ENCODE data around the gene BAZ2B. TPM values are rescaled to one million over a fixed set of nuclear protein-coding genes. Genes with fewer than 3 reads are reported as not detected.
A peak's percentile ranks its signal among the peaks of the same experiment; 100 is the strongest.

Gene BAZ2B
- total RNA-seq, 4 donors from 2014 or later: 104 to 301 (median 157) TPM

- Histone ChIP-seq H3K9me3 (no peaks in the 10 kb centered on the region), H3K36me3 (no peaks in the 10 kb centered on the region), H3K4me3 (no peak overlapping the region), H3K27ac (no peak overlapping the region), H3K4me1 (peaks cover 0 to 19% (median 0%) of the 10 kb centered on the region in 4 donors), H3K27me3 (no peaks in the 10 kb centered on the region)
- TF ChIP-seq CTCF (IDR thresholded peaks at IDR 0.05) (no peak), POLR2A (IDR thresholded peaks at IDR 0.05) (no peak)
- no peak for DNase-seq
These were observed 114.6 kb downstream of the BAZ2B start for GRCh38 chr2:159501743-159502142.

DNA sequence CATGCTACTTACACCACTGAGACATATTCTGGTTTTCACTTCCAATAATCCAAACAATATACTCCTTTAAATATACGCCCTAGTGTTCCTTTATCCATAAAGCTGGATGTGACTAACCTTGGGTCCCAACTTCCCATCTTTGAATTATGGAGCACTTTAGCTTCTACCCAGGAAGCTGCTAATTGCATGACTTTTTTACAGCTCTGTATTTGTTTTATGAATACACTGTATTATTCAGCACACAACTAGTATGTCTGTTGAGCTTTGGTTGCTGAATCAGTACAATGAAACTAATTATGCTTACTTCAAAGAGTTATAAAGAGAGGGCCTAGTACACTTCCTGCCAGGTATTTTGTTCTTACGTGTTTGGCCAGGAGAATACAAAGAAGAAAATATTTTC, 118.5 kb downstream of the BAZ2B start:
- peak overlapping the region in 3 of 4 donors; percentile 15 to 51 (median 43) for H3K27ac ChIP-seq

GRCh38 chr2:159497256-159497655, 119.1 kb downstream of the BAZ2B start:
- H3K4me1 ChIP-seq: no peaks in the 10 kb centered on the region
- TF ChIP-seq POLR2A (IDR thresholded peaks at IDR 0.05): no peak
- TF ChIP-seq CTCF (IDR thresholded peaks at IDR 0.05): no peak
- H3K4me3 ChIP-seq: no peak overlapping the region
- H3K9me3 ChIP-seq: no peaks in the 10 kb centered on the region
- DNase-seq: no peak
- peak overlapping the region in 3 of 4 donors; percentile 15 to 51 (median 43) for H3K27ac ChIP-seq
- H3K36me3 ChIP-seq: no peaks in the 10 kb centered on the region
- H3K27me3 ChIP-seq: no peaks in the 10 kb centered on the region

More for the DNA sequence above, 118.5 kb downstream of the BAZ2B start:
- TF ChIP-seq CTCF (IDR thresholded peaks at IDR 0.05): no peak
- TF ChIP-seq POLR2A (IDR thresholded peaks at IDR 0.05): no peak
- Histone ChIP-seq H3K4me1 (no peaks in the 10 kb centered on the region), H3K9me3 (no peaks in the 10 kb centered on the region), H3K27me3 (no peaks in the 10 kb centered on the region), H3K36me3 (no peaks in the 10 kb centered on the region), H3K4me3 (no peak overlapping the region)
- DNase-seq: no peak

DNA sequence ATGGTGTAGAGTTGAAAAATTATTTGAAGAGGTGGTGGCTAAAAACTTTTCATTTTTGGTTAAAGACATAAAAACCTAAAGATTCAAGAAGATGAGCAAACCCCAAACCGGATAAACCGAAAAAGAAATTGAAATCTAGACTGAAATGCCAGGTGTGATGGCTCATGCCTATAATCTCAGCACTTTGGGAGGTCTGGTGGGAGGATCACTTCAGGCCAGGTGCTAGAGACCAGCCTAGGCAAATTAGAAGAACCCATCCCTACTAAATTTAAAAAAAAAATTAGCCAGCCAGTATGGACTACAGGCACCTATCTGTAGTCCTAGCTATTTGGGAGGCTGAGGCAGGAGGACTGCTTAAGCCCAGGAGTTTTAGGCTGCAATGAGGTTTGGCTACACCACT, 126.9 kb downstream of the BAZ2B start:
- DNase-seq: no peak
- no peak overlapping the region for H3K4me3 ChIP-seq
- H3K4me1 ChIP-seq: no peaks in the 10 kb centered on the region
- H3K9me3 ChIP-seq: no peaks in the 10 kb centered on the region
- TF ChIP-seq POLR2A (IDR thresholded peaks at IDR 0.05) (no peak), CTCF (IDR thresholded peaks at IDR 0.05) (no peak)
- no peaks in the 10 kb centered on the region for H3K27me3 ChIP-seq
- no peak overlapping the region for H3K27ac ChIP-seq
- H3K36me3 ChIP-seq: no peaks in the 10 kb centered on the region

DNA sequence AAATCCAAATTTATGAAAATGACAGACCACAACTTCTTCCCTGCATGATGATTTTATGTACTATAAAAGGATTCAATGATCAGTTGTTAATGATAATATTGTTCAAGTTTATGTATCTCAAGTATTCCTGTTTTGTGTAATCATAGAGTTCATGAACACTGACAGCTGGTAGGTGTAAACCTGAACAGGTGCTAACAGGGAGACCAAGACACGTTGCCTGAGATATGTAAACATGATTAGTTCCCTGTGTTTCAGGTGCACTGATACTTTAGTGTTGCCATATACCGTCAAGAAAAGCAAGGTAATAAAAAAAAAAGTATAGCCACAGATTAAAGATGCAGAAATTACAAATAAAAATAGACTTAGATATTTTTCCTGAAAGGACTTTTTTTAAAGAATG, 131.8 kb downstream of the BAZ2B start:
- Histone ChIP-seq H3K36me3 (no peaks in the 10 kb centered on the region), H3K27ac (no peak overlapping the region), H3K27me3 (no peaks in the 10 kb centered on the region), H3K4me3 (no peak overlapping the region), H3K4me1 (no peaks in the 10 kb centered on the region), H3K9me3 (no peaks in the 10 kb centered on the region)
- TF ChIP-seq POLR2A (IDR thresholded peaks at IDR 0.05) (no peak), CTCF (IDR thresholded peaks at IDR 0.05) (no peak)
- DNase-seq: no peak

DNA sequence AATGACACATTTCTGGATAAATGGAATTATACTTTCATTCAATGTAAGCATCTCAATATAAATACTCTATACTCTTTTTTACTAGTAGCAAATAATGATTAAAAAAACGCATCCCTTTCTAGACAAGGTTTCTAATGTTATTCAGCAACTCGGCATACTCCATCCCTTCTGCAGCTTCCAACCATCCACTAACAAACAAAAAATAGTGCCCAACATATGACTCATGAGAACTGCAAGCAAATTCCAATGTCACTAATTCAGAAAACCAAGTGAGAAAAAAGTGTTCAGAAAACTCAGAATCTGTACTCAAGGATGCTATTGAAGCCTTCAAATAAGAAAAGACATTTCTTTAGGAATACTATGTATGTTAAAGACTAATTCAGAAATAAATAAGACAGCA, 140.0 kb downstream of the BAZ2B start:
- Histone ChIP-seq H3K9me3 (no peaks in the 10 kb centered on the region), H3K27ac (no peak overlapping the region), H3K27me3 (no peaks in the 10 kb centered on the region), H3K4me1 (no peaks in the 10 kb centered on the region), H3K4me3 (no peak overlapping the region), H3K36me3 (peaks cover 0 to 42% (median 0%) of the 10 kb centered on the region in 3 donors)
- TF ChIP-seq CTCF (IDR thresholded peaks at IDR 0.05) (no peak), POLR2A (IDR thresholded peaks at IDR 0.05) (no peak)
- no peak for DNase-seq
